GM19239 (cell line): ENCODE measurements around the gene LRRTM1.

Source experiments
- DNase-seq: peaks from one replicate; pipeline ENCODE4 v3.0.0; 2011; ENCODE audit warnings: low spot score; ENCODE audit not compliant: insufficient read length
- FAIRE-seq: peaks from 2 replicates; lab custom pipeline; 2011; peaks lifted over from hg19 to GRCh38; lab: Jason Lieb, UNC

The LRRTM1 gene

GRCh38 chr2:80303006-80303908 is 1.3 kb downstream of the LRRTM1 start:
- FAIRE-seq, result no peak
- no peak for DNase-seq

- DNase-seq (no peak), FAIRE-seq (no peak)
Observed at GRCh38 chr2:80302314-80303005, 2.1 kb downstream of the LRRTM1 start.

GRCh38 chr2:80302001-80302313 is 2.6 kb downstream of the LRRTM1 start:
- DNase-seq (no peak), FAIRE-seq (no peak)

- DNase-seq (no peak), FAIRE-seq (no peak)
Observed at GRCh38 chr2:80300954-80301353, 3.6 kb downstream of the LRRTM1 start.

- no peak for DNase-seq
- FAIRE-seq, result no peak
Observed at GRCh38 chr2:80300346-80300745, 4.2 kb downstream of the LRRTM1 start.

GRCh38 chr2:80299661-80300060 is 4.9 kb downstream of the LRRTM1 start:
- no peak for DNase-seq
- FAIRE-seq, result no peak

GRCh38 chr2:80298954-80299353 is 5.6 kb downstream of the LRRTM1 start:
- no peak for DNase-seq
- FAIRE-seq, result no peak

GRCh38 chr2:80293039-80293438 is 11.5 kb downstream of the LRRTM1 start:
- no peak for DNase-seq
- no peak for FAIRE-seq

GRCh38 chr2:80292474-80292873 is 12.1 kb downstream of the LRRTM1 start:
- DNase-seq (no peak), FAIRE-seq (no peak)

GRCh38 chr2:80291656-80292055 is 12.9 kb downstream of the LRRTM1 start:
- DNase-seq, result no peak
- no peak for FAIRE-seq

- no peak for DNase-seq
- no peak for FAIRE-seq
Observed at GRCh38 chr2:80288576-80288975, 16.0 kb downstream of the LRRTM1 start.

GRCh38 chr2:80281049-80281448 is 23.5 kb downstream of the LRRTM1 start:
- DNase-seq, result no peak
- FAIRE-seq, result no peak

GRCh38 chr2:80280598-80280997 is 24.0 kb downstream of the LRRTM1 start:
- DNase-seq (no peak), FAIRE-seq (no peak)

- FAIRE-seq (no peak), DNase-seq (no peak)
Observed at GRCh38 chr2:80269806-80270205, 34.7 kb downstream of the LRRTM1 start.

- FAIRE-seq, result no peak
- DNase-seq, result no peak
Observed at GRCh38 chr2:80266231-80266630, 38.3 kb downstream of the LRRTM1 start.

- no peak for FAIRE-seq
- DNase-seq, result no peak
Observed at GRCh38 chr2:80259292-80259691, 45.3 kb downstream of the LRRTM1 start.

- no peak for FAIRE-seq
- no peak for DNase-seq
Observed at GRCh38 chr2:80258793-80259192, 45.8 kb downstream of the LRRTM1 start.

- no peak for FAIRE-seq
- DNase-seq, result no peak
Observed at GRCh38 chr2:80258341-80258740, 46.2 kb downstream of the LRRTM1 start.

GRCh38 chr2:80257450-80257849 is 47.1 kb downstream of the LRRTM1 start:
- no peak for DNase-seq
- FAIRE-seq, result no peak

- no peak for DNase-seq
- no peak for FAIRE-seq
Observed at GRCh38 chr2:80256782-80257167, 47.8 kb downstream of the LRRTM1 start.

GRCh38 chr2:80255918-80256781 is 48.4 kb downstream of the LRRTM1 start:
- DNase-seq (no peak), FAIRE-seq (no peak)
